CD14-positive monocyte (primary cell): ENCODE data around the gene KRTAP5-10. TPM values are rescaled to one million over a fixed set of nuclear protein-coding genes. Genes with fewer than 3 reads are reported as not detected.

Experiments
- DNase-seq, 3 donors: peaks; one replicate each; pipeline ENCODE4 v3.0.0-alpha.2; 2011 to 2022
- H2AFZ ChIP-seq: 2 replicates; pipeline ENCODE4 v1.6.0; 2012; ENCODE audit warnings: mild to moderate bottlenecking, low read depth, low read length, inconsistent platforms; ENCODE audit not compliant: insufficient read depth, poor library complexity, severe bottlenecking
- H3K27ac ChIP-seq, 2 donors: 1 replicate in 1 of 2; 2 replicates in 1 of 2; pipeline ENCODE4 v1.5.1; 2012 to 2013; ENCODE audit warnings: low read length in 2 of 2, control low read depth in 1 of 2, inconsistent platforms in 1 of 2, low read depth in 1 of 2, mild to moderate bottlenecking in 1 of 2
- H3K27me3 ChIP-seq, 2 donors: one replicate each; pipeline versions ENCODE4 v1.6.0 to v1.6.1; 2011 to 2013; ENCODE audit warnings: low read length in 2 of 2; ENCODE audit not compliant: control insufficient read depth in 2 of 2, insufficient read depth in 2 of 2
- H3K36me3 ChIP-seq, 2 donors: replicated peaks in 1 of 2; 1 replicate in 1 of 2; 2 replicates in 1 of 2; pipeline versions ENCODE4 v1.5.1 to v1.6.1; 2012 to 2013; ENCODE audit warnings: low read length in 2 of 2, control low read depth in 1 of 2, inconsistent platforms in 1 of 2, mild to moderate bottlenecking in 1 of 2; ENCODE audit not compliant: insufficient read depth in 2 of 2, control insufficient read depth in 1 of 2
- H3K4me1 ChIP-seq, 2 donors: 1 replicate in 1 of 2; 2 replicates in 1 of 2; pipeline versions ENCODE4 v1.5.1 to v1.6.1; 2012 to 2013; ENCODE audit warnings: low read length in 2 of 2, control low read depth in 1 of 2, inconsistent platforms in 1 of 2, mild to moderate bottlenecking in 1 of 2, moderate library complexity in 1 of 2; ENCODE audit not compliant: insufficient read depth in 2 of 2, control insufficient read depth in 1 of 2
- H3K4me2 ChIP-seq: replicated peaks from 2 replicates; pipeline ENCODE3; 2012; ENCODE audit warnings: low read length, moderate library complexity, mild to moderate bottlenecking; ENCODE audit not compliant: poor library complexity, severe bottlenecking; ENCODE audit errors: extremely low read depth
- H3K4me3 ChIP-seq, 3 experiments: fragments of 200-600 bp in 1 of 3; sonication (generic) in 1 of 3; replicated peaks in 1 of 3; 1 replicate in 2 of 3; 2 replicates in 1 of 3; pipeline ENCODE4 v1.5.1; 2011 to 2013; ENCODE audit warnings: low read length in 3 of 3, mild to moderate bottlenecking in 3 of 3, control low read depth in 2 of 3, low read depth in 2 of 3, inconsistent platforms in 1 of 3, moderate library complexity in 1 of 3
- H3K79me2 ChIP-seq: 2 replicates; pipeline ENCODE4 v1.6.0; 2012; ENCODE audit warnings: mild to moderate bottlenecking, control low read depth, inconsistent platforms, low read length, moderate library complexity; ENCODE audit not compliant: insufficient read depth
- H3K9ac ChIP-seq: 2 replicates; pipeline ENCODE4 v1.6.0; 2017; ENCODE audit warnings: low read length, mild to moderate bottlenecking; ENCODE audit not compliant: insufficient read depth, poor library complexity, severe bottlenecking
- H3K9me3 ChIP-seq, 2 donors: replicated peaks in 1 of 2; 1 replicate in 1 of 2; 2 replicates in 1 of 2; pipeline versions ENCODE4 v1.5.1 to v1.6.1; 2012 to 2013; ENCODE audit warnings: low read length in 2 of 2, control low read depth in 1 of 2; ENCODE audit not compliant: control insufficient read depth in 1 of 2, insufficient read depth in 1 of 2
- H4K20me1 ChIP-seq: 2 replicates; pipeline ENCODE4 v1.6.0; 2012; ENCODE audit warnings: mild to moderate bottlenecking, low read length, control low read depth, moderate library complexity; ENCODE audit not compliant: insufficient read depth
- H3K27ac Mint-ChIP-seq, 7 donors: one replicate each; pipeline ENCODE4 v1.8.0; 2020; ENCODE audit warnings: mild to moderate bottlenecking in 7 of 7, mixed read lengths in 7 of 7, moderate library complexity in 6 of 7, inconsistent platforms in 2 of 7
- H3K27me3 Mint-ChIP-seq, 3 donors: one replicate each; pipeline ENCODE4 v1.8.0; 2021 to 2022; ENCODE audit warnings: low read depth in 3 of 3, mild to moderate bottlenecking in 3 of 3, mixed read lengths in 3 of 3, moderate library complexity in 3 of 3, inconsistent platforms in 1 of 3
- H3K36me3 Mint-ChIP-seq, 2 donors: one replicate each; pipeline ENCODE4 v1.8.0; 2020; ENCODE audit warnings: mixed read lengths in 2 of 2, inconsistent platforms in 1 of 2, mild to moderate bottlenecking in 1 of 2
- H3K4me1 Mint-ChIP-seq: one replicate; pipeline ENCODE4 v1.8.0; 2020; ENCODE audit warnings: mild to moderate bottlenecking, mixed read lengths
- H3K4me3 Mint-ChIP-seq, 2 donors: one replicate each; pipeline ENCODE4 v1.8.0; 2020; ENCODE audit warnings: mild to moderate bottlenecking in 2 of 2, mixed read lengths in 2 of 2, moderate library complexity in 1 of 2
- H3K9me3 Mint-ChIP-seq, 7 donors: one replicate each; pipeline ENCODE4 v1.8.0; 2020 to 2022; ENCODE audit warnings: mixed read lengths in 7 of 7, mild to moderate bottlenecking in 6 of 7, moderate library complexity in 6 of 7, inconsistent platforms in 2 of 7
- CTCF ChIP-seq: fragments of 200-600 bp; IDR thresholded peaks from one replicate; pipeline ENCODE4 v1.8.0; 2022; ENCODE audit warnings: antibody characterized with exemption, mild to moderate bottlenecking
- WGBS: methylation state at CpG from one replicate; pipeline ENCODE4 v1.1.5; 2013; ENCODE audit warnings: missing lambda C conversion rate; ENCODE audit not compliant: insufficient coverage; 5-methylcytosine and 5-hydroxymethylcytosine counted together
- intact Hi-C, 2 donors: fragments of 100-400 bp; cut with micrococcal nuclease; formaldehyde crosslinking; loops; one replicate each; pipeline versions ENCODE4 v1.15.0 to v1.15.1; 2023
- polyA plus RNA-seq, 3 donors: library from polyadenylated mRNA; depleted of rRNA in 1 of 3; unstranded in 2 of 3; stranded (reverse) in 1 of 3; fragments of 300-500 nt in 2 of 3; fragments of >200 nt in 1 of 3; fragmentation: Illumina TruSeq in 2 of 3; gene quantifications; 1 replicate in 2 of 3; 2 replicates in 1 of 3; pipeline ENCODE4 v1.2.3, GENCODE V29; 2012 to 2021

The KRTAP5-10 gene
- polyA plus RNA-seq, 3 donors: not detected

- Mint-ChIP-seq H3K36me3 (no peaks in the 10 kb centered on the region), H3K4me1 (peaks cover 4% of the 10 kb centered on the region), H3K27ac (peak overlapping the region in 1 of 7 donors; percentile 21), H3K4me3 (no peak overlapping the region), H3K27me3 (peaks cover 2 to 7% (median 2%) of the 10 kb centered on the region in 3 donors), H3K9me3 (peaks cover 0 to 3% (median 1%) of the 10 kb centered on the region in 7 donors)
- no peak for DNase-seq
- no peaks in the 10 kb centered on the region for H3K9me3 ChIP-seq
- H3K36me3 ChIP-seq: no peaks in the 10 kb centered on the region
- no peaks in the 10 kb centered on the region for H3K79me2 ChIP-seq
- no peaks in the 10 kb centered on the region for H3K27me3 ChIP-seq
- no peak overlapping the region for H3K27ac ChIP-seq
- no peak overlapping the region for H3K4me3 ChIP-seq
- H4K20me1 ChIP-seq: no peaks in the 10 kb centered on the region
- 95% methylated on average over 6 of the region's 6 CpGs for WGBS
- no peak overlapping the region for H3K9ac ChIP-seq
- intact Hi-C loops: no loop called here
- H3K4me2 ChIP-seq: no peak overlapping the region
- no peaks in the 10 kb centered on the region for H3K4me1 ChIP-seq
- TF ChIP-seq CTCF: no peak
- H2AFZ ChIP-seq: no peak overlapping the region
Measured at GRCh38 chr11:71527576-71528210, 37.7 kb upstream of the KRTAP5-10 start.

GRCh38 chr11:71530602-71531001 is 34.8 kb upstream of the KRTAP5-10 start:
- Histone ChIP-seq H3K27me3 (no peaks in the 10 kb centered on the region), H3K4me1 (no peaks in the 10 kb centered on the region), H3K4me2 (no peak overlapping the region), H3K4me3 (no peak overlapping the region), H4K20me1 (no peaks in the 10 kb centered on the region), H3K9me3 (no peaks in the 10 kb centered on the region), H3K9ac (no peak overlapping the region), H3K79me2 (no peaks in the 10 kb centered on the region), H2AFZ (no peak overlapping the region), H3K27ac (no peak overlapping the region), H3K36me3 (no peaks in the 10 kb centered on the region)
- Mint-ChIP-seq H3K27me3 (peaks cover 3 to 9% (median 4%) of the 10 kb centered on the region in 3 donors), H3K27ac (no peak overlapping the region), H3K4me1 (peaks cover 4% of the 10 kb centered on the region), H3K4me3 (no peak overlapping the region), H3K9me3 (peaks cover 0 to 3% (median 1%) of the 10 kb centered on the region in 7 donors), H3K36me3 (no peaks in the 10 kb centered on the region)
- intact Hi-C loops: no loop called here
- DNase-seq: no peak
- WGBS: 95% methylated on average over 6 of the region's 11 CpGs
- no peak for TF ChIP-seq CTCF
